Glomerular visceral epithelial cell (primary cell): ENCODE results near the gene FA2H.
"Not testable (repeated sequence)": the region's sequence is repeated elsewhere in the genome, so short reads cannot be mapped to it uniquely, and the experiment has no call there.

Experiments
- DNase-seq: peaks from one replicate; pipeline ENCODE4 v3.0.0-alpha.2; 2016; ENCODE audit errors: extremely low spot score

The FA2H gene

GRCh38 chr16:74774223-74775139 is at the start of gene FA2H:
TSS of gene FA2H (minus strand) at chr16:74774820. CDS start at chr16:74774755, 65 bp downstream.
- peak; percentile 73 for DNase-seq

- DNase-seq: no peak
Observed at GRCh38 chr16:74817851-74818250, 43.2 kb upstream of the FA2H start.

- peak; percentile 74 for DNase-seq
Observed at GRCh38 chr16:74813109-74813641, 38.6 kb upstream of the FA2H start.

GRCh38 chr16:74811911-74812310 is 37.3 kb upstream of the FA2H start:
- no peak for DNase-seq

- DNase-seq: not testable (repeated sequence)
Observed at GRCh38 chr16:74811216-74811615, 36.6 kb upstream of the FA2H start.

GRCh38 chr16:74807052-74807646 is 32.5 kb upstream of the FA2H start:
- DNase-seq: no peak

GRCh38 chr16:74800216-74800871 is 25.7 kb upstream of the FA2H start:
- DNase-seq: no peak

GRCh38 chr16:74797414-74797813 is 22.8 kb upstream of the FA2H start:
- DNase-seq: no peak

- no peak for DNase-seq
Observed at GRCh38 chr16:74795104-74795503, 20.5 kb upstream of the FA2H start.

- DNase-seq: no peak
Observed at GRCh38 chr16:74794668-74795067, 20.0 kb upstream of the FA2H start.

GRCh38 chr16:74793571-74793970 is 19.0 kb upstream of the FA2H start:
- no peak for DNase-seq

GRCh38 chr16:74792225-74792624 is 17.6 kb upstream of the FA2H start:
- no peak for DNase-seq

- not testable (repeated sequence) for DNase-seq
Observed at GRCh38 chr16:74791749-74792148, 17.1 kb upstream of the FA2H start.

- no peak for DNase-seq
Observed at GRCh38 chr16:74788108-74788507, 13.5 kb upstream of the FA2H start.

- DNase-seq: no peak
Observed at GRCh38 chr16:74785031-74785430, 10.4 kb upstream of the FA2H start.

GRCh38 chr16:74778646-74779045 is 4.0 kb upstream of the FA2H start:
- no peak for DNase-seq

- DNase-seq: no peak
Observed at GRCh38 chr16:74776926-74777325, 2.3 kb upstream of the FA2H start.

GRCh38 chr16:74775255-74775654 is 635 bp upstream of the FA2H start:
- no peak for DNase-seq

GRCh38 chr16:74773446-74774222 is 986 bp downstream of the FA2H start:
- DNase-seq: no peak

GRCh38 chr16:74771656-74772315 is 2.8 kb downstream of the FA2H start:
- DNase-seq: no peak
